Femur (tissue), 1 donor: ENCODE measurements around the gene TTC34.
"Not testable (repeated sequence)": the region's sequence is repeated elsewhere in the genome, so short reads cannot be mapped to it uniquely, and the experiment has no call there.

ENCODE experiments used
- DNase-seq: peaks from one replicate; pipeline ENCODE4 v3.0.0-alpha.2; 2017

The TTC34 gene

DNA sequence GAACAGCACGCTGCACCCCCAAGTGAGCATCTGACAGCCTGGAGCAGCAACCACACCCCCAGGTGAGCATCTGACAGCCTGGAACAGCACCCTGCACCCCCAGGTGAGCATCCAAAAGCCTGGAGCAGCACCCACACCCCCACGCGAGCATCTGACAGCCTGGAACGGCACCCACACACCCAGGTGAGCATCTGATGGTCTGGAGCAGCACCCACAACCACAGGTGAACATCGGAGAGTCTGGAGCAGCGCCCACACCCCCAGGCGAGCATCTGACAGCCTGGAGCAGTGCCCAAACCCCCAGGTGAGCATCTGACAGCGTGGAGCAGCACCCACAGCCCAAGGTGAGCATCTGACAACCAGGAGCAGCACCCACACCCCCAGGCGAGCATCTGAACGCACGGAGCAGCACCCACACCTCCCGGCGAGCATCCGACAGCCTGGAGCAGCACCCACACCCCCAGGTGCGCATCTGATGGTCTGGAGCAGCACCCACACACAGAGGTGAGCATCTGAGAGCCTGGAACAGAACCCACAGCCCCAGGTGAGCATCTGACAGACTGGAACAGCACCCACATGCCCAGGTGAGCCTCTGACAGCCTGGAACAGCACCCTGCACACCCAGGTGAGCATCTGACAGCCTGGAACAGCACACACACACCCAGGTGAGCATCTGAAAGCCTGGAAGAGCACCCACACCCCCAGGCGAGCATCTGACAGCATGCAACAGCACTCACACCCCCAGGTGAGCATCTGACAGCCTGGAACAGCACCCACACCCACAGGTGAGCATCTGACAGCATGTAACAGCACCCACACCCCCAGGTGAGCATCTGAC, 145.7 kb downstream of the TTC34 start:
- DNase-seq: not testable (repeated sequence)

DNA sequence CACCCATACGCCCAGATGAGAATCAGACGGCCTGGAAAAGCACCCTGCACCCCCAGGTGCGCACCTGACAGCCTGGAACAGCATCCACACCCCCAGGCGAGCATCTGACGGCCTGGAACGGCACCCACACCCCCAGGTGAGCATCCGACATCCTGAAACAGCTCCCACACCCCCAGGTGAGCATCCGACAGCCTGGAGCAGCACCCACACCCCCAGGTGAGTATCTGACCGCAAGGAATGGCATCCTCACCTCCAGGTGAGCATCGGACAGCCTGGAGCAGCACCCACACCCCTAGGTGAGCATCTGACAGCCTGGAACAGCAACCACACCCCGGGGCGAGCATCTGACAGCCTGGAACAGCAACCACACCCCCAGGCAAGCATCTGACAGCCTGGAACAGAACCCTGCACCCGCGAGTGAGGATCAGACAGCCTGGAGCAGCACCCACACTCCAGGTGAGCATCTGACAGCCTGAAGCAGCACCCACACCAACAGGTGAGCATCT, 147.0 kb downstream of the TTC34 start:
- DNase-seq: not testable (repeated sequence)

DNA sequence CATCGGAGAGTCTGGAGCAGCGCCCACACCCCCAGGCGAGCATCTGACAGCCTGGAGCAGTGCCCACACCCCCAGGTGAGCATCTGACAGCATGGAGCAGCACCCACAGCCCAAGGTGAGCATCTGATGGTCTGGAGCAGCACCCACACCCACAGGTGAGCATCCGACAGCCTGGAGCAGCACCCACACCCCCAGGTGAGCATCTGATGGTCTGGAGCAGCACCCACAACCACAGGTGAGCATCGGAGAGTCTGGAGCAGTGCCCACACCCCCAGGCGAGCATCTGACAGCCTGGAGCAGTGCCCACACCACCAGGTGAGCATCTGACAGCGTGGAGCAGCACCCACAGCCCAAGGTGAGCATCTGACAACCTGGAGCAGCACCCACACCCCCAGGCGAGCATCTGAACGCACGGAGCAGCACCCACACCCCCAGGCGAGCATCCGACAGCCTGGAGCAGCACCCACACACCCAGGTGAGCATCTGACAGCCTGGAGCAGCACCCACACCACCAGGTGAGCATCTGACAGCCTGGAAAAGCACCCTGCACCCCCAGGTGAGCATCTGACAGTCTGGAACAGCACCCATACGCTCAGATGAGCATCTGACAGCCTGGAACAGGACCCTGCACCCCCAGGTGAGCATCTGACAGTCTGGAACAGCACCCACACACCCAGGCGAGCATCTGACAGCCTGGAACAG, 147.6 kb downstream of the TTC34 start:
- not testable (repeated sequence) for DNase-seq

DNA sequence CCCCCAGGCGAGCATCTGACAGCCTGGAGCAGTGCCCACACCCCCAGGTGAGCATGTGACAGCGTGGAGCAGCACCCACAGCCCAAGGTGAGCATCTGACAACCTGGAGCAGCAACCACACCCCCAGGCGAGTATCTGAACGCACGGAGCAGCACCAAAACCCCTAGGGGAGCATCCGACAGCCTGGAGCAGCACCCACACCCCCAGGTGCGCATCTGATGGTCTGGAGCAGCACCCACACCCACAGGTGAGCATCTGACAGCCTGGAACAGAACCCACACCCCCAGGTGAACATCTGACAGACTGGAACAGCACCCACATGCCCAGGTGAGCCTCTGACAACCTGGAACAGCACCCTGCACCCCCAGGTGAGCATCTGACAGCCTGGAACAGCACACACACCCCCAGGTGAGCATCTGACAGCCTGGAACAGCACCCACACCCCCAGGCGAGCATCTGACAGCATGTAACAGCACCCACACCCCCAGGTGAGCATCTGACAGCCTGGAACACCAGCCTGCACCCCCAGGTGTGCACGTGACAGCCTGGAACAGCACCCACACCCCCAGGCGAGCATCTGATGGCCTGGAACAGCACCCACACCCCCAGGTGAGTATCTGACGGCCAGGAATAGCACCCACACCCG, 148.4 kb downstream of the TTC34 start:
- not testable (repeated sequence) for DNase-seq

DNA sequence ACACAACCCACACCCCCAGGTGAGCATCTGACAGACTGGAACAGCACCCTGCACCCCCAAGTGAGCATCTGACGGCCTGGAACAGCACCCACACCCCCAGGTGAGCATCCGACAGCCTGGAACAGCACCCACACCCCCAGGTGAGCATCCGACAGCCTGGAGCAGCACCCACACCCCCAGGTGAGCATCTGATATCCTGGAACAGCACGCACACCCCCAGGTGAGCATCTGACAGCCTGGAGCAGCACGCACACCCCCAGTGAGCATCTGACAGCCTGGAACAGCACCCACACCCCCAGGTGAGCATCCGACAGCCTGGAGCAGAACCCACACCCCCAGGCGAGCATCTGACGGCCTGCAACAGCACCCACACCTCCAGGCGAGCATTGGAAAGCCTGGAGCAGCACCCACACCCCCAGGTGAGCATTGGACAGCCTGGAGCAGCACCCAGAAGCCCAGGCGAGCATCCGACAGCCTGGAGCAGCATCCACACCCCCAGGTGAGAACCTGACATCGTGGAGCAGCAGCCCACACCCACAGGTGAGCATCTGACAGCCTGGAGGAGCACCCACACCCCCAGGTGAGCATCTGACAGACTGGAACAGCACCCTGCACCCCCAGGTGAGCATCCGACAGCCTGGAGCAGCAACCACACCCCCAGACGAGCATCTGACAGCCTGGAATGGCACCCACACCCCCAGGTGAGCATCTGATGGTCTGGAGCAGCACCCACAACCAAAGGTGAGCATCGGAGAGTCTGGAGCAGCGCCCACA, 149.2 kb downstream of the TTC34 start:
- not testable (repeated sequence) for DNase-seq

DNA sequence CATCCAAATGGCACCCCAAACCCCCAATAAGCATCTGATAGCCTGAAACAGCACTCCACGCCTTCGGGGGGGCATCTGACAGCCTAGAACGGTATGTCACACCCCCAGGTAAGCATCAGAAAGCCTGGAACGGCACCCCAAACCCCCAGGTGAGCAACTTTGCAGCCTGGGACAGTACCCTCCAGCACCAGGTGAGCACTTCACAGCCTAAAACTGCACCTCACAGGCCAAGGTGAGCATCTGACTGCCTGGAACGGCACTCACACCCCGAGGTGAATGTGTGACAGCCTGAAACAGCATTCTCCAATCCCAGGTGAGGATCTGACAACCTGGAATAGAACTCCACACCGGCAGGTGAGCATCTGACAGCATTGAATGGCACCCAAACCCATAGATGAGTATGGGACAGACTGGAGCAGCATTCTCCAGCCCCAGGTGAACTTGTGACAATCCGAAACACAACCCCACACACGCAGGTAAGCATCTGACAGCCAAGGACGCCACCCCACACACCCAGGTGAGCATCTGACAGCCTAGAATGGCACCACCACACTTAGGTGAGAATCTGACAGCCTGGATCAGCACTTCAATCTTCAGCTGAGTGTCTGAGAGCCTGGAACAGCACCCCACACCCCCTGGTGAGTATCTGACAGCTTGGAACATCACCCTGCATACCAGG, 150.4 kb downstream of the TTC34 start:
- DNase-seq: no peak

DNA sequence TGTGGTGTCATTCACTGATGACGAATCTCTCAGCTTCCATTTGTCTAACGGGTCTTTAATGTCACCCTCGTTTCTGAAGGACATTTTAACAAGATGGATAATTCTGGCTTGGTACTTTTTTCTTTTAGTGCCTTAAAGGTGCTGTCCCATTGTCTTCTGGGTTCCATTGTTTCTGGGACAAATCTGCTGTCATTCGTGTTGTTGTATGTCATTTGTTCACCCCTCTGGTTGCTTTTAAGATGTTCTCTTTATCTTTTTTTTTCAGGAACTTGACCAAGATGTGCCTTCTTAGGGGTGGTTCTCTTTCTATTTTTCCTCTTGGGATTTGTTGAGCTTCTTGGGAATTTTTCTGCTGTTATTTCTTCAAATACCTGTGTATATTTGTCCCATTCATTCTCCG, 154.7 kb downstream of the TTC34 start:
- no peak for DNase-seq

DNA sequence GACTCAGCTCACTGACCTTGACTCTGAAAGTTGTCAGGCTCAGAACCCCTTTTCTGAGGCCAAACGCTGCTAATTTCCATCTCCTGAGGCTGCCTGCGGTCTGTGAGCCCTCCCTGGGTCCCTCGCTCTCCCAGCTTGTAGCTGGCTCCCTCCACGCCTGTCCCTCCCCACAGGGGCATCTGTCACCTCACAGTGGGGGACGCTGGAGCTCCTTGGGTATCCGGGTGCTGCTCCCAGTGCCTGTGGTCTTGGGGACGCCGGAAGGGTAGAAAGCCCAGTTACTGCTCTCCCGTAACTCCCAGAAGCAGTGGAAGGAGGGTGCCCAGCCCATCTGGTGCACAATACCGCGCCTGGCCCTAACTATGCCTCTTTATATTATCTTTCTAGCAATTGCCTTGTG, 155.7 kb downstream of the TTC34 start:
- no peak for DNase-seq

DNA sequence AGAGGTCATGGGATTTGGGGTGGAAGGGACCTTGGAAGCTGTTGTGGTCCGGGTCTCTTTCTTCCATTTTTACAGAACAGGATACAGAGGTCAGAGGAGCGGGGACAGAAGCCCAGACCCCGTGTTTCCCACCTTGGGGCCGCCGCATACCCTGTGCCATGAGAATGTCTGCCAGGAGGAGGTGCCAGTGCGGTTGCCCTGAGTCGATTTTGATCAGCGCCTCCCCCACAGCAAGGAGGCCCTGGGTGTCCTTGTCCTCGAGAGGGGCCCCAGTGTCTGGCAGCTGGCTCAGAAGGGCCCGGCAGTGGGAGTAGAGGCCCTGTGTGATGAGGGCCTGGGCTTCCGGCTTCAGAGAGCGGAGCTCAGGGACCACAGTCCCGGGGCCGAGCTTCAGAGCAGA, 156.3 kb downstream of the TTC34 start:
- no peak for DNase-seq

DNA sequence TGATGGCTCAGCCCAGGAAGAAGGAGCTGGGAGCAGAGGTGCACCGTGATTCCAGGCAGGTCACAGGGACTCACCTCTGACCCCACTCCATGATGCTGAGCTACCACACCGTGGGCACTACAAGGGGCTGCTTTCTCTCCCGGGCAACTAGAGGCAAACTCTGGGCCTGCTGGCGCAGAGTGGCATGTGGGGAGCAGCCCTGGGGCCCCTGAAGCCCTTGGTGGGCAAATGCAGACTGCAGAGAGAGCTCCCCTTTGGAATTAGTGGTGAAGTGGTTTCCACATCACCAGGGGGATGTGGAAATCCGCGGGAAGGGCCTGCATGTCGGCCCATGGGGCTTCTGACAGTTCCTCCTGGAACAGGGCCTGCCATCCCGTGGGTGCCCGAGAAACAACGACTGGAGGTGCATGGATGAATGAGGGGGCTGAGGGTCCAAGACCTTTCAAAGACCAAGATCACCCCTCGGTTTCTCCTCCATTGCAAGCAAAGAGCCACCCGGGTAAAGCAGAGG, 156.8 kb downstream of the TTC34 start:
- DNase-seq: no peak

DNA sequence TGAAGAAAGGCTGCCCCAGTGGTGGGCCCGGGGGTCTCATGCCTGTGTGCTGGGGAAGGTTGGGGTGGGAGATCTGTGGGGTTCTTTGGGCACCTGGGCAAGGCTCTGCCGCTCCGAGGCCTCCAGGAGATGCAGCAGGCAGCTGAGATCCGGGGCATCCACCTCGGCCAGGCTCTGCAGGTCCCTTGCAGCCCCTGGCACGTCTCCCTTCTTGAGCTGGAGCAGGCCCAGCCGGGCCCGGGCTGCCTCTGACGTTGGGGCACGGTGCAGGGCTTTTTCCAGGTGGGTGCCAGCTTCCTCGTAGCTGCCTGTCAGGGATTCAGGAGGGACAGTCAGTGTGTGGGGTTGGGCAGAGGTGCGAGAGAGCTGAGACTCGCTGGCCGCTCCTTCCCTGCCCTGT, 157.3 kb downstream of the TTC34 start:
- no peak for DNase-seq

DNA sequence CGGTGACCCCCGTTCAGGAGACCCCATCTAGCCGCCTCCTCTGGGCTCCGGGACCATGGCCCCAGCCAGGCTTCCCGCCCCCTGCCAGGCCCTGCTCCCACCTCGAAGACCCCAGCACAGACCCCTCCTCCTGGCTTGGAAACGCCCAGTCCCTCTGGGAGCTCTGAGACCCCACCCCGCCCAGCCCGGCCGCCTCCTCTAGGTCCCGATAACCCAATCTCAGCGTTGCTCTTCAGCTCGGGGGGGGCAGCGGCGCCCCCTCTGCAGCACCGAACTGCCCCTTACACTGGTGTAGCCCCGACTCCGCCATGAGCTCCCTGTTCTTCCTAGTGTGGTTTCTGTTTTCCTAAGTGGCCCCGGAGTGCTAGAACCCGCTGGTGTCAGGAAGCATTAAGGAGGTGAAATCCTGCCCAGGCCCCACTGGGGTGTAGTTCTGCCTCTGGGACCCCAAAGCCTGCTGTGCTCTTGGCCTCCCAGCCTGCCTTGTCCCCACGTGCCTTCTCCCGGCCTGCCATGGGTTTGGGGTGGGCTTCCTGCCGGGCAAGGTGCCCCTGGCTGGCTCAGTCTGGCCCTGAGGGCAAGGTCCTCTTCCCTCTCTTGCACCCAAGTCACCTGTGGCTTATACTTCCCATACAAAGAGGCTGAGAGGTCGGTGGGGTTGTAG, 157.9 kb downstream of the TTC34 start:
- no peak for DNase-seq

DNA sequence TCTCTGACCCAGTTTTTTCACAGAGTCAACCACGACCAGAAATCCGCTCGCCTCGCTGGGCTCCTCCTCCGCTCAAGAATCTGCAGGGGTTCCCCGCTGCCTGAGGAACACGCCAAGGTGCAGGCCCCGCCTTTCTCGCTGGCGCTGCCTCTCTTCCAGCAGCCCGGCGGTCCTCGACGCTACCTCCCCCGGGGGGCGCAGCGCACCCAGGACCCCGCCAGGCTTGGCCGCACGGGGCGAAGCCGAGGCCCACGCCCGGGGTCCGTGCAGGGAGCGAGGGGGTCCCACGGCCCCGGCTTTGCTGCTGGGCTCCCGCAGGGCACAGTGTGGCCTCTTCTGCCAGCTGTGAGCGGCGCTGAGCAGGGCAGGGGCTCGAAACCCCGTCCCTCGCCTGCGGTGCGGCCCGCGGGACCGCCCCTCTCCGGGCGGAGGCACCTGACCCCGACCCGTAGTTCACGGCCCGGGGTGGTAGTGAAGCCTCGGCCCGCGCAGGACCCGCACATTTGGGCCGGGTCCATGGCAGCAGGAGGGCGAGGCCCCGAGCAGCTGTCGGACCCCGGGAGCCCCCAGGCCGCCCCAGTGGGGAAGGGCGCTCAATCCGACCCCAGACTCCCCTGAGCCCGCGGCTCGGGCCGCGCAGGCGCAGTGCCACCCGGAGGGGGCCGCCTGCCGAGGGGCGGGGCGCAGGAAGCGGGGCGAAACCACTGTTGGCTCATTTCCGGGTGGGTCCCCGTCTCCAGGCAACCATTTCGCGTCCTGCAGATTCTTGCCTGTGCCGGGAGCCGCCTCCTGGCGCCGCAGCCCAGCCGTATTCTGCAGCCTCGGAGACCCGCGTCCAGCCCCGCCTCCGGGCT, 158.7 kb downstream of the TTC34 start:
- DNase-seq: peak; percentile 97

DNA sequence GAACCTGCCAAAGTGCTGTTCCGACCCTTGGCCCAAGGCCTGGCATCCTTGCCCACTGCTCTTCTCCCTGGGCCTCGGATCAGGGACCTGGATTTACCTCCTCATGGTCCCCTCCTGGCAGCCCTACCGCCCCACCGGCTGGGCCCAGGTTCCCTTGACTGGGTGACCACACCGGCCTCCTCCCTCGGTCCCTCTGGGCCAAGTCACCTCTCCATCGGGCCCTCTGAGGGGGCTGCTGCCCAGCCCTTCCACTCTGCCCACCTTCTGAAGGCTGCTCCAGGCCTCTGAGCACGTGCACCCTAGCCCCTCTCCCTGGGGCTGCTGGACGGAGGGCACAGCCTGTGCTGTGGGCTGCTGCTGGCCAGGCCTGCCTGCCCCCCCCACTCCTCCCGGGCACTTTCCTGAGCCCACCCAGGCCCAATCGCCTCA, 159.3 kb downstream of the TTC34 start:
- DNase-seq: no peak

DNA sequence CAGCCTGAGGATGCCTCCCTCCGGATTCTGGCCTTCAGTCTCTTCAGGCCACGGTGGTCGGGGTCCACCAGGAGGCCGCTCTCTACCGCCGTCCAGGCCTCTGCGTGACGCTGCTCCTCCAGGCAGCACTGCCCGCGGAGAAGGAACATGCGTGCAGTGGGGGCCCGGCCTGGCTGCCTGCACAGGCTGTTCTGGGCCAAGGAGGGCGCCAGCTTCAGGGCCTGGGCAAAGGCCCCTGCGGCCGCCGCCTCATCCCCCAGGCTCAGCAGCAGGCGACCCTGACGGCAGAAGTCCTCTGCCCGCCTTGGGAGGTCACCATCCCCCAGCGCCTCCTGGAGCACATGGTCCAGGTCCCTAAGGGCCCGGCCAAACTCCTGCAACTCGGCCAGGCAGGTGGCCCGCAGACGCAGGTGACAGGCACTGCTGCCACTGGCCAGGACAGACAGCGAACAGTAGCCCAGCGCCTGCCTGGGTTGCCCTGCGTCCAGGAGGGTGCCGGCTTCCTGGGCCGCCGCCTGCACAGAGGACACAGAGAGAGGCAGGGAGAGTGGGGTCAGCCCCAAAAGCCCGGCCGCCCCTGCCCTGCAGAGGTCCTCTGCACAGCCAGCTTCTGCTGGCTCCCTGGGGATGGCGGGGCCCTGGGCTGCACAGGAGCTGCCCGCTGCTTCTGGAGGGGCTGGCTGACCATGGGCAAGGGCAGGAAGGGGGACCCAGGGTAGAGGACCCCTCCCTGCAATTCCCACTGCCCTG, 159.9 kb downstream of the TTC34 start:
- peak; percentile 12 for DNase-seq

DNA sequence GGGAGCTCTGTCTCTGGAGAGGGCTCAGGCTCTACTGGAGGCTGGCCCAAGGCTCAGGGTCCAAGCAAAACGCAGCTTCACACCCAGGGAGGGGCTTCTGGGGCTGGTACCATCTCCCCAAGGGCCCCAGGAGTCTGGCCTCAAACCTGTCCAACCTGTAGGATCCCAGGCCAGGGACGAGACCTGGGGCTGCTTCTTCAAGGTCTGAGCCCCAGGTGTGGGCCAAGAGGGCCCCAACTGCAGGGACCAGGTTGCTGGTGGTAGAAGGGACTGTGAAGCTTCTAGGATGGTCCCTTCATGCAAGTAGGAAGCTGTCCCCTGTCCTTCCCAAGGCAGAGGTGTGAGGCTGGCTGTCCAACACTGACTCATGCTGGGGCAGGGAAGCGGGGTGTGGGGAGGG, 160.9 kb downstream of the TTC34 start:
- DNase-seq: no peak

DNA sequence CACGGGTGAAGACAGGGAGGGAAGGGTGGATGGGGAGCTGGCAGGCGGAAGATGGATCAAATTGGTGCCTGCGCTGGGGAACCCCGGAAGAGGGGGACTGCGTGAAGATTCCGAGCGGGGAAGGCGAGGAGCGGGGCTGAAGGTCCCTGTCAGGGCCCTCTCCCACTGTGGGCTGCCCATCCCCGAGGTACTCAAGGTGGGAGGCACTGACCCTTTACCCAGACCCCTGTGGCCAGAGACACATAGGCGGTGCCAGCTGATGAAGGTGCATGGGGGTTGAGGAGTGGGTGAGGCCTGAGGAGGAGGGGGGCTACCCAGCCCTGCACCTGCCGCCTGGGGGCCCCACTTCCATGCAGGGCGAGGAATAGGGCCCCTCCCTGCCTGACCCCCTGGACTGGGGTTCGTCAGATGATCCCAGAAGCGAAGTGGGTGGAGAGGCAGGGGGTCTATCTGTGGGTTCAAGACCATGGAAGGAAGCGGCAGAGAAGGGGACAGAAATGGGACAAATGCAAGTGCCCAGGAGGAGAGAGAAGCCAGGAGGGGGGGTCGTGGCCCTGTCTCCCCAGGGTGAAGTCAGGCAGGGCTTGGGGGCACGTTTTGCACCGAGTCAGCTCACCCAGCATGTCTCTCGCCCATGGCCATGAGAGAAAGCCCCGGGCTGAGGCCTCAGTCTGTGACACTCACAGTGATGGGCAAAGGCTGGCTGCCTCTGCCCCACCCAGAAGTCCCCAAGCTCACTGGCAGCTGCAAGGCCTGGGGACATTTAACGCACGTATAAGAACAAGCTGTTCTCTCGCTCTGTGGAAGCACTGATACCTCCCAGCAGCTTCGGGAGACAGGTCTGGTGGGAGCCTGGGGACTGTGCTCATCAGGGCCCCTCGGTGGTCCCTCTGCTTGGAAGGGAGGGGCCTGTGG, 161.6 kb downstream of the TTC34 start:
- DNase-seq: no peak

DNA sequence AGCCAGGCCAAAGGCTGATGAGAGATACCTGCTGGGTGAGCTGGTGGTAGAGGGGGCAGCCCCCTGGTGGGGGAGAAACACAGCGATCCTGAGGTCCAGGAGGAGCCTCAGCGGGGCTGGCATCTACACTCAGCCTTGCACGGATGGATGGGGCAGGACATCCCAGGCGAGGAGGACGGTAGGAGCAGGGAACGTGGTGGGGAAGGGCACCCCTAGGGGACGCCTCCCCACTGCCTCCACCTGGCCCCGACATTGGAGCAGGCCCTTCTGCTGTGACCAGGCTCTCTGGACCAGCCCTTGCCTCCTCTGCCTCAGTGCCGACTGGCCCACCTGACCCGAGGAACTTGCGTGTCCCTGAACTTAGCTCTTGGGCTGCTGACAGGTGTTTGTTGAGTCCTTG, 162.3 kb downstream of the TTC34 start:
- DNase-seq: no peak
